ENCODE measurements around the gene P4HA3.
A peak's percentile ranks its signal among the peaks of the same experiment; 100 is the strongest.

The P4HA3 gene

GRCh38 chr11:74255741-74256375, 55.6 kb downstream of the P4HA3 start:
- DNase-seq (ENCODE audit: insufficient read length, low spot score) (peak; percentile 56), FAIRE-seq (peak; percentile 88)
- TF ChIP-seq PAX5 (IDR thresholded peaks at IDR 0.05; ENCODE audit: insufficient read depth, low read length, severe bottlenecking) (no peak), POLR2AphosphoS5 (IDR thresholded peaks at IDR 0.05; ENCODE audit: low read depth, low read length) (no peak), POU2F2 (IDR thresholded peaks at IDR 0.05; ENCODE audit: low read depth, low read length) (no peak), SPI1 (IDR thresholded peaks at IDR 0.05; ENCODE audit: low read depth, low read length) (no peak), POLR2A (IDR thresholded peaks at IDR 0.05; ENCODE audit: low read depth, low read length) (no peak), TAF1 (IDR thresholded peaks at IDR 0.05; ENCODE audit: low read depth, low read length) (no peak)

- FAIRE-seq, result no peak
- no peak for DNase-seq (ENCODE audit: insufficient read length, low spot score)
- TF ChIP-seq POLR2A (IDR thresholded peaks at IDR 0.05; ENCODE audit: low read depth, low read length) (no peak), SPI1 (IDR thresholded peaks at IDR 0.05; ENCODE audit: low read depth, low read length) (no peak), POLR2AphosphoS5 (IDR thresholded peaks at IDR 0.05; ENCODE audit: low read depth, low read length) (no peak), POU2F2 (IDR thresholded peaks at IDR 0.05; ENCODE audit: low read depth, low read length) (no peak)
Measured at GRCh38 chr11:74253361-74253760, 58.1 kb downstream of the P4HA3 start.

- TF ChIP-seq TAF1 (IDR thresholded peaks at IDR 0.05; ENCODE audit: low read depth, low read length) (no peak), SPI1 (IDR thresholded peaks at IDR 0.05; ENCODE audit: low read depth, low read length) (no peak), POU2F2 (IDR thresholded peaks at IDR 0.05; ENCODE audit: low read depth, low read length) (no peak), POLR2A (IDR thresholded peaks at IDR 0.05; ENCODE audit: low read depth, low read length) (no peak), POLR2AphosphoS5 (IDR thresholded peaks at IDR 0.05; ENCODE audit: low read depth, low read length) (no peak), PAX5 (IDR thresholded peaks at IDR 0.05; ENCODE audit: insufficient read depth, low read length, severe bottlenecking) (no peak)
- no peak for FAIRE-seq
Measured at GRCh38 chr11:74249496-74249895, 61.9 kb downstream of the P4HA3 start.

GRCh38 chr11:74248469-74248868, 63.0 kb downstream of the P4HA3 start:
- no peak for TF ChIP-seq TAF1 (IDR thresholded peaks at IDR 0.05; ENCODE audit: low read depth, low read length)
- TF ChIP-seq POLR2AphosphoS5 (IDR thresholded peaks at IDR 0.05; ENCODE audit: low read depth, low read length), result no peak
- TF ChIP-seq PAX5 (IDR thresholded peaks at IDR 0.05; ENCODE audit: insufficient read depth, low read length, severe bottlenecking), result no peak
- no peak for TF ChIP-seq SPI1 (IDR thresholded peaks at IDR 0.05; ENCODE audit: low read depth, low read length)
- TF ChIP-seq POU2F2 (IDR thresholded peaks at IDR 0.05; ENCODE audit: low read depth, low read length), result no peak
- TF ChIP-seq POLR2A (IDR thresholded peaks at IDR 0.05; ENCODE audit: low read depth, low read length), result no peak
- DNase-seq (ENCODE audit: insufficient read length, low spot score), result no peak
- no peak for FAIRE-seq

More at GRCh38 chr11:74249496-74249895, 61.9 kb downstream of the P4HA3 start:
- no peak for DNase-seq (ENCODE audit: insufficient read length, low spot score)

DNA sequence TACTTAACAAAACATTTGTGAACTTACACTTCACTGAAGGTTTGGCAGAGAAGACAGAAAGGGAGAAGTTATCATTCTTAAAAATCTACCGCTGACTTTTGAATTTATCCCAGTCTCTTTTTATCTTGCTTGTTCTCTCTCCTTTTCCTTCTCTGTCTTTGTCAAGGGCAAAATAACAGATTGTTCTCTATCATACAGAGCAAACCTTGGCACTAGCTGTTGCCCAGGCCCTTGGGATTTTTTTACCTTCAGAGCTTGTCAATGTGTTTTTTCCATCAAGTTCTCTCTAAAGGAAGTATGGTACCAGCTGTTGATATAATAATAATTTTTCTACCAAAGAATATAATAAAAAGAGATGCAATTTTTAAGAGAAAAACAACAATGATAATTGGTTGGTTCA, 73.2 kb downstream of the P4HA3 start:
- FAIRE-seq (no peak), DNase-seq (ENCODE audit: insufficient read length, low spot score) (no peak)
- TF ChIP-seq POLR2AphosphoS5 (IDR thresholded peaks at IDR 0.05; ENCODE audit: low read depth, low read length) (no peak), SPI1 (IDR thresholded peaks at IDR 0.05; ENCODE audit: low read depth, low read length) (no peak), POU2F2 (IDR thresholded peaks at IDR 0.05; ENCODE audit: low read depth, low read length) (no peak), POLR2A (IDR thresholded peaks at IDR 0.05; ENCODE audit: low read depth, low read length) (no peak), PAX5 (IDR thresholded peaks at IDR 0.05; ENCODE audit: insufficient read depth, low read length, severe bottlenecking) (no peak), TAF1 (IDR thresholded peaks at IDR 0.05; ENCODE audit: low read depth, low read length) (no peak)

- no peak for DNase-seq (ENCODE audit: insufficient read length, low spot score)
- no peak for TF ChIP-seq TAF1 (IDR thresholded peaks at IDR 0.05; ENCODE audit: low read depth, low read length)
- no peak for TF ChIP-seq POU2F2 (IDR thresholded peaks at IDR 0.05; ENCODE audit: low read depth, low read length)
- TF ChIP-seq PAX5 (IDR thresholded peaks at IDR 0.05; ENCODE audit: insufficient read depth, low read length, severe bottlenecking), result no peak
- TF ChIP-seq SPI1 (IDR thresholded peaks at IDR 0.05; ENCODE audit: low read depth, low read length), result no peak
- no peak for TF ChIP-seq POLR2A (IDR thresholded peaks at IDR 0.05; ENCODE audit: low read depth, low read length)
- TF ChIP-seq POLR2AphosphoS5 (IDR thresholded peaks at IDR 0.05; ENCODE audit: low read depth, low read length), result no peak
- FAIRE-seq, result no peak
Measured at GRCh38 chr11:74237541-74237940, 73.9 kb downstream of the P4HA3 start.

- DNase-seq (ENCODE audit: insufficient read length, low spot score) (no peak), FAIRE-seq (no peak)
- no peak for TF ChIP-seq PAX5 (IDR thresholded peaks at IDR 0.05; ENCODE audit: insufficient read depth, low read length, severe bottlenecking)
- no peak for TF ChIP-seq SPI1 (IDR thresholded peaks at IDR 0.05; ENCODE audit: low read depth, low read length)
- no peak for TF ChIP-seq POLR2A (IDR thresholded peaks at IDR 0.05; ENCODE audit: low read depth, low read length)
- no peak for TF ChIP-seq POLR2AphosphoS5 (IDR thresholded peaks at IDR 0.05; ENCODE audit: low read depth, low read length)
- no peak for TF ChIP-seq TAF1 (IDR thresholded peaks at IDR 0.05; ENCODE audit: low read depth, low read length)
- no peak for TF ChIP-seq POU2F2 (IDR thresholded peaks at IDR 0.05; ENCODE audit: low read depth, low read length)
Measured at GRCh38 chr11:74235121-74235520, 76.3 kb downstream of the P4HA3 start.

DNA sequence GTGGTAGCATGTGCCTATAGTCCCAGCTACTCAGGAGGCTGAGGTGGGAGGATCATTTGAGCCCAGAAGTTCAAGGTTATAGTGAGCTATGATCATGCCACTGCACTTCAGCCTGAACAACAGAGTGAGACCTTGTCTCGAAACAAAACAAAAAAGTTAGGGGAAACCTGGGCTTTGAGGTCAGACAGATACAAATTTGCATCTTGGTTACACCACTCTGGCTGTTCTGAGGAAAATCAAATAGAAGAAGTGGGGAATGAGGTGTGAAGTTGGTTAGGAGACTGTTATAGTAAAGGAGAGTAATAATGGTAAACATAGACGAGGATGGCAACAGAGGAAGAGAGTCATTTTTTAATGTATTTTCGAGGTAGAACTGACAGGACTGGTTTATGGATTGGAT, 77.8 kb downstream of the P4HA3 start:
- no peak for FAIRE-seq
- DNase-seq (ENCODE audit: insufficient read length, low spot score), result no peak
- TF ChIP-seq POLR2AphosphoS5 (IDR thresholded peaks at IDR 0.05; ENCODE audit: low read depth, low read length) (no peak), TAF1 (IDR thresholded peaks at IDR 0.05; ENCODE audit: low read depth, low read length) (no peak), POLR2A (IDR thresholded peaks at IDR 0.05; ENCODE audit: low read depth, low read length) (no peak), POU2F2 (IDR thresholded peaks at IDR 0.05; ENCODE audit: low read depth, low read length) (no peak), SPI1 (IDR thresholded peaks at IDR 0.05; ENCODE audit: low read depth, low read length) (no peak)

DNA sequence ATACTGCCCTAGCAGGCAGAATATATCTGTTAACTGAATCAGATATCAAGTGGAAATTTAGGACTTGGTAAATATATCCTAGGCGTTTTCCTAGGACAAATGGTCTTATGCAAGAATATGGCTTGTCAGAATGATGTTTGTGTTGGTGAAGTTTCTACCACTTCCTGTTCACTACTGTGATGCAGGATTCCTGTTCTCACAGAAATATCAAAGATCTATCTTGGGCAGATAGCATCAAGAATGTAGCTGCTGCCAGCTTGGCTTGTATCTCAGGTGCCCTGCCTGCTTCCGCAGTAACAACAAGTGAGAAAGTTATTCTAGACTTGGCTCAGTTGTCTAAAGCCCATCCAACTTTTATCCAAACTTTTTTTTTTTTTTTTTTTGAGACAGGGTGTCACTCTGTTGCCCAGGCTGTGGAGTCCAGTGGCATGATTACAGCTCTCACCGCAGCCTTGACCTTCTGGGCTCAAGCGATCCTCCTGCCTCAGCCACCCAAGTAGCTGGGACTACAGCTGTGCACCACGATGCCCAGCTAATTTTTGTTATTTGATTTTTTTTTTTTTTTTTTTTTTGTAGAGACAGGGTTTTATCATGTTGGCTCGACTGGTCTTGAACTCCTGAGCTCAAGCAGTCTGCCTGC, 79.0 kb downstream of the P4HA3 start:
- FAIRE-seq (no peak), DNase-seq (ENCODE audit: insufficient read length, low spot score) (no peak)
- TF ChIP-seq PAX5 (IDR thresholded peaks at IDR 0.05; ENCODE audit: insufficient read depth, low read length, severe bottlenecking) (no peak), TAF1 (IDR thresholded peaks at IDR 0.05; ENCODE audit: low read depth, low read length) (no peak), POU2F2 (IDR thresholded peaks at IDR 0.05; ENCODE audit: low read depth, low read length) (no peak), SPI1 (IDR thresholded peaks at IDR 0.05; ENCODE audit: low read depth, low read length) (no peak), POLR2AphosphoS5 (IDR thresholded peaks at IDR 0.05; ENCODE audit: low read depth, low read length) (no peak), POLR2A (IDR thresholded peaks at IDR 0.05; ENCODE audit: low read depth, low read length) (no peak)
